NT2/D1 (cell line): ENCODE measurements around the gene CTNNA3.

Experiments
- SUZ12 ChIP-seq: IDR thresholded peaks from 2 replicates; pipeline ENCODE4 v1.6.1; 2011; ENCODE audit not compliant: insufficient read length, insufficient read depth; ENCODE audit errors: extremely low read depth
- YY1 ChIP-seq: IDR thresholded peaks from 2 replicates; pipeline ENCODE4 v1.6.1; 2011; ENCODE audit not compliant: insufficient read length, insufficient read depth
- ZNF274 ChIP-seq: IDR thresholded peaks from 2 replicates; pipeline ENCODE4 v1.6.1; 2011; ENCODE audit warnings: mild to moderate bottlenecking, low read depth, low read length

DNA sequence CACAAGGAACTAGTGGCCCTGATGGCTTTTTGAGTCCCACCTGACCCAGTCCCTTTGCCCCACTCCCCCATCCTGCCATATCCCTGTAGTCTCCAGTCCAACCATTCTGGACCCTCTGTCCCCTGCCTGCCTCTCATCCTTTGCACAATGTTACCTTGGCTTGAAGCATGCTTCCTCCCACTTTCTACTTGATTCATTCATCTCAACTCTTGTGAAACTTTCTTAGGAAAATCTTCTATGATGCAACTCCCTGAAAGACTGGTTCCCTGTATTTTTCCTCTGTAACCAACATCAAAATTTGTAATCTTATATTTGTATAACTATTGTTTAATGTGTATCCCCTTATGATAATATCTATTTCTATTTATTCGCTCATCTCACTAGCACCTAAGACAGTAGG is 618.6 kb downstream of the CTNNA3 start:
- TF ChIP-seq ZNF274 (no peak), YY1 (no peak), SUZ12 (no peak)
